ENCODE data around the gene ZNF516.

- TF ChIP-seq SIN3A (IDR thresholded peaks at IDR 0.05; ENCODE audit: borderline replicate concordance, insufficient read depth, low read length) (no peak), POLR2AphosphoS5 (IDR thresholded peaks at IDR 0.05; ENCODE audit: low read depth, low read length) (no peak), TAF1 (IDR thresholded peaks at IDR 0.05; ENCODE audit: borderline replicate concordance, insufficient read depth, low read length) (no peak), REST (IDR thresholded peaks at IDR 0.05; ENCODE audit: insufficient read depth in 1 of 2, low read depth in 2 of 2, low read length in 2 of 2) (no peak)
These were observed 2.0 kb upstream of the ZNF516 start for GRCh38 chr18:76497021-76497420.
